Sigmoid colon (tissue), 3 donors: ENCODE results near the gene TYW1B.
"Not testable (repeated sequence)": the region's sequence is repeated elsewhere in the genome, so short reads cannot be mapped to it uniquely, and the experiment has no call there.

Experiments used
- POLR2A ChIP-seq, 2 donors: fragments of 450-650 bp; IDR thresholded peaks; one replicate each; pipeline ENCODE4 v1.6.1; 2016; ENCODE audit warnings: antibody characterized with exemption in 2 of 2, mild to moderate bottlenecking in 2 of 2, moderate library complexity in 2 of 2
- TF ChIP-seq, protein P1 (sequence below), 4 experiments: fragments of 450-650 bp in 3 of 4; fragments of 200-600 bp in 1 of 4; IDR thresholded peaks; one replicate each; pipeline ENCODE4 v1.5.1; 2016 to 2019; ENCODE audit warnings: antibody characterized with exemption in 4 of 4, mild to moderate bottlenecking in 3 of 4, moderate library complexity in 2 of 4

DNA sequence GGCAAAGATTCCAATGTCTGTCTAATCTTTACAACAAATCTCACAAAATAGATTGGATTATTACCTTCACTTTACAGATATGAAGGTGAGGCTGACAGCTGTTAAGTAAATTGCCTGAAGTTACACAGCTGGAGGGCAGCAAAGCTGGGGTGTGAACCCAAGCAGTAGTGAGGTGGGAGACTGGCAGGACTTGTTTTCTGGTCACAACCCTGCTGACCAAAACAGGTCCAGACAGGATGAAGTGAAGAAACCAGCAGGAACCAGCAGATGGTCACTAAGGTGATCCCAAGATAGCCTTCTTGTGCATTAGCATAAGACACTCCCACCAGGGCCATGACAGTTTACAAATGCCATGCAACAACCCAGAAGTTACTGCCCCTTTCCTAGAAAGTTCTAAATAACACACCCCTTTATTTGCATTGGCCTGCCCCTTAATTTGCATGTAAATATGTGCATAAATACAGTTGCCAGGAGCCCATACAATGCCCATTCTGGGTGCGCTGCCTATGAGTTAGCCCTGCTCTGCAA lies 195.2 kb downstream of the TYW1B start:
- TF ChIP-seq, protein P1, sequence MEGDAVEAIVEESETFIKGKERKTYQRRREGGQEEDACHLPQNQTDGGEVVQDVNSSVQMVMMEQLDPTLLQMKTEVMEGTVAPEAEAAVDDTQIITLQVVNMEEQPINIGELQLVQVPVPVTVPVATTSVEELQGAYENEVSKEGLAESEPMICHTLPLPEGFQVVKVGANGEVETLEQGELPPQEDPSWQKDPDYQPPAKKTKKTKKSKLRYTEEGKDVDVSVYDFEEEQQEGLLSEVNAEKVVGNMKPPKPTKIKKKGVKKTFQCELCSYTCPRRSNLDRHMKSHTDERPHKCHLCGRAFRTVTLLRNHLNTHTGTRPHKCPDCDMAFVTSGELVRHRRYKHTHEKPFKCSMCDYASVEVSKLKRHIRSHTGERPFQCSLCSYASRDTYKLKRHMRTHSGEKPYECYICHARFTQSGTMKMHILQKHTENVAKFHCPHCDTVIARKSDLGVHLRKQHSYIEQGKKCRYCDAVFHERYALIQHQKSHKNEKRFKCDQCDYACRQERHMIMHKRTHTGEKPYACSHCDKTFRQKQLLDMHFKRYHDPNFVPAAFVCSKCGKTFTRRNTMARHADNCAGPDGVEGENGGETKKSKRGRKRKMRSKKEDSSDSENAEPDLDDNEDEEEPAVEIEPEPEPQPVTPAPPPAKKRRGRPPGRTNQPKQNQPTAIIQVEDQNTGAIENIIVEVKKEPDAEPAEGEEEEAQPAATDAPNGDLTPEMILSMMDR (IDR thresholded peaks at IDR 0.05) = not testable (repeated sequence)
- TF ChIP-seq POLR2A (IDR thresholded peaks at IDR 0.05) = not testable (repeated sequence)
